Measurements from ENCODE around the gene ITIH5.
"Not testable (repeated sequence)": the region's sequence is repeated elsewhere in the genome, so short reads cannot be mapped to it uniquely, and the experiment has no call there.

Gene ITIH5

GRCh38 chr10:7700577-7701125, 33.9 kb upstream of the ITIH5 start:
- H3K4me3 ChIP-seq (ENCODE audit: low read depth, low read length): no peak overlapping the region
- TF ChIP-seq CTCF (IDR thresholded peaks at IDR 0.05; ENCODE audit: low read depth, low read length): no peak

DNA sequence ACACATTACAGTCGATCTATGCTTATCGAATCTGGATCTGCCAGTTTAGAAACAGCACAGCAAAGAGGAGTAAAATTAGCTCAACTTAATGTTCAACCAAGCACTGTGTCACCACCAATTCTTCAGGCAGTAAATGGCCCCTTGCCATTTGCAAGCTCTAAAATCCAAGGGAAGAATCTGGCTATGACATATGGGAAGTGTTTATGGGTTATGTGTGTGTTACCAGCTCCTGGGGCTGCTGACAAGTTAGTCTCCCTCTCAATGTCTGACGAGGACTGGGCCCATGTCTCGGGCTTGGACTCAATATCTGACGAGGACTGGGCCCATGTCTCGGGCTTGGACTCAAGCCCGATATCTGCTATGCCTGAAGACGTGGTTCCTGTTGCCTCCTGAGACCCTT, 30.7 kb upstream of the ITIH5 start:
- no peak overlapping the region for H3K4me3 ChIP-seq (ENCODE audit: low read depth, low read length)
- no peak for TF ChIP-seq CTCF (IDR thresholded peaks at IDR 0.05; ENCODE audit: low read depth, low read length)

DNA sequence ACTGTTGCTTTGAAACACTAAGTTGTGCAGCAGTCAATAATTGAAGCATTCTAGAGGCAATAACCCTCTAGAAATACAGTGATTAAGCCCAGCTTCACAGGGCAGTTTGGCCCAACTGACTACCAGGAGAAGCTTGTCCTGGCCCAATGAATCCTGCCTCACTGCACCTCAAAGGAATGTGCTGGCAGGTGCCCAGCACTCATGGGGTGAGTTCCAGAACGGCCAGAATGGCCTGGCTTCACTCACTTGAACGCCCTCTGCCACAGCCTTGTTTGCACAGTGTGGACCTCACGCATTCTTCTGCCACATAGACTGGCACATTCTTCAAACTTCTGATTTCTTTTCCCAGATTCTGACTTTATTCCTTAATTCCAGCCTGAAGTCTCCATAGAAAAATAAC, 29.8 kb upstream of the ITIH5 start:
- TF ChIP-seq CTCF (IDR thresholded peaks at IDR 0.05; ENCODE audit: low read depth, low read length): no peak
- no peak overlapping the region for H3K4me3 ChIP-seq (ENCODE audit: low read depth, low read length)

DNA sequence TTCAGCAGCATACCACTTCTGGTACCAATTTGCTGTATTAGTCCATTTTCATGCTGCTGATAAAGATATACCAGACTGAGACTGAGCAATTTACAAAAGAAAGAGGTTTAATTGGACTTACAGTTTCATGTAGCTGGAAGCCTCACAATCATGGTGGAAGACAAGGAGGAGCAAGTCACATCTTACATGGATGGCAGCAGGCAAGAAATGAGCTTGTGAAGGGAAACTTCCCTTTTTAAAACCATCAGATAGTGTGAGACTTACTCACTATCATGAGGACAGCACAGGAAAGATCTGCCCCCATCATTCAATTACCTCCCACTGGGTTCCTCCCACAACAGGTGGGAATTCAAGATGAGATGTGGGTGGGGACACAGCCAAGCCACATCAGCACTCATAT, 26.4 kb upstream of the ITIH5 start:
- H3K4me3 ChIP-seq (ENCODE audit: low read depth, low read length): not testable (repeated sequence)

GRCh38 chr10:7692368-7692767, 25.6 kb upstream of the ITIH5 start:
- H3K4me3 ChIP-seq (ENCODE audit: low read depth, low read length): not testable (repeated sequence)

GRCh38 chr10:7690885-7691597, 24.3 kb upstream of the ITIH5 start:
- not testable (repeated sequence) for H3K4me3 ChIP-seq (ENCODE audit: low read depth, low read length)

DNA sequence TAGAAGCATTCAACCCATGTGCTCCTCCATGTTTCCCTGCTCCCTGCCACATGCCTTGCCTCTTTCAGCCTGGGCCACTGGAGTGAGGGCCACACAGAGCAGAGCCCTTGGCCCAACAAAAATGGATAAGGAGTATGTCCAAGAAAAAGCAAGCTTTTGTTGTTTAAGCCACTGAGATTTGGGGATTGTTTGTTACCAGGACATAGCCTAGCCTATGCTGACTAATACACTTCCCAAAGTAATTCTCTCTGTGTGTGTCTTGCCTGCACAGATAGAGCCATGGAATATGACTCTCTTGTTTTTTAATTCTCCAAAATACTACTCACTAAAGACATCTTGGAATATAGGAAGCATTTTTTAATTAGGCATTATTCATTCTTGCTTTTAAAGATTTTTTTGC, 22.8 kb upstream of the ITIH5 start:
- H3K4me3 ChIP-seq (ENCODE audit: low read depth, low read length): no peak overlapping the region
- TF ChIP-seq CTCF (IDR thresholded peaks at IDR 0.05; ENCODE audit: low read depth, low read length): no peak

GRCh38 chr10:7687228-7687907, 20.6 kb upstream of the ITIH5 start:
- no peak overlapping the region for H3K4me3 ChIP-seq (ENCODE audit: low read depth, low read length)
- peak; percentile 57 for TF ChIP-seq CTCF (IDR thresholded peaks at IDR 0.05; ENCODE audit: low read depth, low read length)

Measured in WI38 (cell line).